Osteoblast (primary cell): ENCODE measurements around the gene SLC38A10. TPM values are rescaled to one million over a fixed set of nuclear protein-coding genes. Genes with fewer than 3 reads are reported as not detected.

Experiments used
- DNase-seq: peaks from one replicate; pipeline ENCODE4 v3.0.0; 2011; ENCODE audit warnings: low spot score, mixed read lengths; ENCODE audit not compliant: insufficient read length; ENCODE audit errors: missing footprints
- H2AFZ ChIP-seq: 2 replicates; pipeline ENCODE4 v1.6.0; 2011; ENCODE audit warnings: mild to moderate bottlenecking, low read length
- H3K27ac ChIP-seq: 2 replicates; pipeline ENCODE4 v1.5.1; 2011; ENCODE audit warnings: mild to moderate bottlenecking, low read depth, low read length, moderate library complexity
- H3K27me3 ChIP-seq: 2 replicates; pipeline ENCODE4 v1.6.0; 2012; ENCODE audit warnings: mild to moderate bottlenecking, control low read depth, inconsistent platforms, low read length, moderate library complexity; ENCODE audit not compliant: insufficient read depth
- H3K36me3 ChIP-seq: 2 replicates; pipeline ENCODE4 v1.5.1; 2011; ENCODE audit warnings: mild to moderate bottlenecking, low read length, control low read depth, moderate library complexity; ENCODE audit not compliant: insufficient read depth
- H3K4me1 ChIP-seq: 2 replicates; pipeline ENCODE4 v1.5.1; 2011; ENCODE audit warnings: mild to moderate bottlenecking, low read length, control low read depth, moderate library complexity; ENCODE audit not compliant: insufficient read depth
- H3K4me2 ChIP-seq: 2 replicates; pipeline ENCODE4 v1.6.0; 2011; ENCODE audit warnings: mild to moderate bottlenecking, low read length; ENCODE audit not compliant: insufficient read depth
- H3K4me3 ChIP-seq: fragments of 200-600 bp; sonication (generic); 3 replicates; pipeline ENCODE4 v1.5.1; 2012; ENCODE audit warnings: mild to moderate bottlenecking, low read length, inconsistent platforms; ENCODE audit not compliant: insufficient read depth
- H3K79me2 ChIP-seq: 2 replicates; pipeline ENCODE4 v1.6.0; 2012; ENCODE audit warnings: mild to moderate bottlenecking, low read length, control low read depth, inconsistent platforms; ENCODE audit not compliant: insufficient read depth
- H3K9me3 ChIP-seq: 2 replicates; pipeline ENCODE4 v1.5.1; 2011; ENCODE audit warnings: low read depth, low read length, control low read depth
- H4K20me1 ChIP-seq: 2 replicates; pipeline ENCODE4 v1.6.0; 2012; ENCODE audit warnings: mild to moderate bottlenecking, low read length, control low read depth; ENCODE audit not compliant: insufficient read depth
- CTCF ChIP-seq: IDR thresholded peaks from 2 replicates; pipeline ENCODE4 v1.5.1; 2011; ENCODE audit warnings: mild to moderate bottlenecking, low read depth, low read length, moderate library complexity; ENCODE audit errors: extremely low read depth
- total RNA-seq: library from RNA; depleted of rRNA; stranded (reverse); fragments of >200 nt; gene quantifications from 2 replicates; pipeline ENCODE4 v1.2.3, GENCODE V29; 2012

Gene SLC38A10
- total RNA-seq, 1 donor: 92.6 TPM

GRCh38 chr17:81285179-81285878 lies 9.8 kb downstream of the SLC38A10 start:
- Histone ChIP-seq H3K4me1 (peaks cover 12% of the 10 kb centered on the region), H3K27me3 (no peaks in the 10 kb centered on the region), H4K20me1 (no peaks in the 10 kb centered on the region), H3K4me3 (peak overlapping the region; percentile 71), H3K79me2 (peaks cover 64% of the 10 kb centered on the region), H2AFZ (peak overlapping the region; percentile 96), H3K36me3 (peaks cover 12% of the 10 kb centered on the region), H3K27ac (peak overlapping the region; percentile 82), H3K9me3 (no peaks in the 10 kb centered on the region), H3K4me2 (peak overlapping the region; percentile 89)
- peak; percentile 98 for DNase-seq
- TF ChIP-seq CTCF: no peak

GRCh38 chr17:81282876-81283275 lies 12.2 kb downstream of the SLC38A10 start:
- no peaks in the 10 kb centered on the region for H3K27me3 ChIP-seq
- no peaks in the 10 kb centered on the region for H4K20me1 ChIP-seq
- peaks cover 58% of the 10 kb centered on the region for H3K79me2 ChIP-seq
- no peak for TF ChIP-seq CTCF
- H3K4me2 ChIP-seq: no peak overlapping the region
- peak; percentile 87 for DNase-seq
- peaks cover 12% of the 10 kb centered on the region for H3K4me1 ChIP-seq
- H2AFZ ChIP-seq: no peak overlapping the region
- no peak overlapping the region for H3K4me3 ChIP-seq
- peaks cover 17% of the 10 kb centered on the region for H3K36me3 ChIP-seq
- H3K27ac ChIP-seq: no peak overlapping the region
- no peaks in the 10 kb centered on the region for H3K9me3 ChIP-seq

GRCh38 chr17:81282141-81282540 lies 13.0 kb downstream of the SLC38A10 start:
- H3K79me2 ChIP-seq: peaks cover 59% of the 10 kb centered on the region
- H3K9me3 ChIP-seq: no peaks in the 10 kb centered on the region
- peaks cover 1% of the 10 kb centered on the region for H4K20me1 ChIP-seq
- H3K27ac ChIP-seq: no peak overlapping the region
- no peak for TF ChIP-seq CTCF
- peaks cover 12% of the 10 kb centered on the region for H3K4me1 ChIP-seq
- no peak overlapping the region for H3K4me2 ChIP-seq
- H3K36me3 ChIP-seq: peaks cover 17% of the 10 kb centered on the region
- H3K4me3 ChIP-seq: no peak overlapping the region
- no peaks in the 10 kb centered on the region for H3K27me3 ChIP-seq
- no peak for DNase-seq
- no peak overlapping the region for H2AFZ ChIP-seq

- Histone ChIP-seq H3K4me1 (peaks cover 7% of the 10 kb centered on the region), H3K27me3 (no peaks in the 10 kb centered on the region), H3K4me3 (no peak overlapping the region), H3K9me3 (no peaks in the 10 kb centered on the region), H3K27ac (no peak overlapping the region), H3K79me2 (peaks cover 48% of the 10 kb centered on the region), H2AFZ (no peak overlapping the region), H3K36me3 (peaks cover 24% of the 10 kb centered on the region), H4K20me1 (peaks cover 3% of the 10 kb centered on the region), H3K4me2 (no peak overlapping the region)
- no peak for DNase-seq
- TF ChIP-seq CTCF: no peak
These were observed 14.5 kb downstream of the SLC38A10 start for GRCh38 chr17:81280571-81280970.
